ENCODE measurements around the gene SHISA7.

DNA sequence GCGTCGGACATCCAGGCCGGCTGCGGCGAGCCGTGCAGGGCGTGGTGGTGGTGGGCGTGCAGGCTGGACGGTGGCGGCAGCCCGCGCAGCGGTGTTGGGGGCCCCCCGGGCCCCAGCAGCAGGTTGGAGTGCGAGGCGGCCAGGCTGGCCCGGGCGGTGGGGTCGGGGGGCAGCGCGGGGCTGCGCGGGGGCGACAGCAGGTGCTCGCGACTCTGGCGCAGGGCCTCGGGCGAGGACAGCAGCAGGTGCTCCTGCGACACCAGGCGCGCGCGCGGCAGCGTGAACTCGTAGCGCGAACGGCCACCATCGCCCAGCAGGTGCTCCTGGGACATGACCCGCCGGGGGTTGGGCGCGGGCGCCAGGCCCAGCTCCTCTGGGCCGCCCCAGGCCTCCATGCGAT lies 9.8 kb downstream of the SHISA7 start:
- TF ChIP-seq GABPA (IDR thresholded peaks at IDR 0.05; ENCODE audit: low read depth), result no peak
- TF ChIP-seq POLR2AphosphoS5 (IDR thresholded peaks at IDR 0.05; ENCODE audit: low read depth), result no peak
- TF ChIP-seq, protein P1, sequence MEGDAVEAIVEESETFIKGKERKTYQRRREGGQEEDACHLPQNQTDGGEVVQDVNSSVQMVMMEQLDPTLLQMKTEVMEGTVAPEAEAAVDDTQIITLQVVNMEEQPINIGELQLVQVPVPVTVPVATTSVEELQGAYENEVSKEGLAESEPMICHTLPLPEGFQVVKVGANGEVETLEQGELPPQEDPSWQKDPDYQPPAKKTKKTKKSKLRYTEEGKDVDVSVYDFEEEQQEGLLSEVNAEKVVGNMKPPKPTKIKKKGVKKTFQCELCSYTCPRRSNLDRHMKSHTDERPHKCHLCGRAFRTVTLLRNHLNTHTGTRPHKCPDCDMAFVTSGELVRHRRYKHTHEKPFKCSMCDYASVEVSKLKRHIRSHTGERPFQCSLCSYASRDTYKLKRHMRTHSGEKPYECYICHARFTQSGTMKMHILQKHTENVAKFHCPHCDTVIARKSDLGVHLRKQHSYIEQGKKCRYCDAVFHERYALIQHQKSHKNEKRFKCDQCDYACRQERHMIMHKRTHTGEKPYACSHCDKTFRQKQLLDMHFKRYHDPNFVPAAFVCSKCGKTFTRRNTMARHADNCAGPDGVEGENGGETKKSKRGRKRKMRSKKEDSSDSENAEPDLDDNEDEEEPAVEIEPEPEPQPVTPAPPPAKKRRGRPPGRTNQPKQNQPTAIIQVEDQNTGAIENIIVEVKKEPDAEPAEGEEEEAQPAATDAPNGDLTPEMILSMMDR (IDR thresholded peaks at IDR 0.05; ENCODE audit: insufficient read depth, low read length), result no peak
- no peak for TF ChIP-seq SPI1 (IDR thresholded peaks at IDR 0.05; ENCODE audit: borderline replicate concordance, low read depth)
- no peak for TF ChIP-seq REST (IDR thresholded peaks at IDR 0.05; ENCODE audit: insufficient replicate concordance, low read depth)
